Smooth muscle cell (in vitro differentiated cells): Measurements from ENCODE around the gene TSHZ2. TPM values are rescaled to one million over a fixed set of nuclear protein-coding genes. Genes with fewer than 3 reads are reported as not detected.

Source experiments
- DNase-seq: peaks from one replicate; lab custom pipeline; 2025; ENCODE audit not compliant: unreplicated experiment; lab: John Stamatoyannopoulos, UW
- H2AFZ ChIP-seq: fragments of 200-600 bp; sonication (generic); 2 replicates; pipeline ENCODE4 v1.6.0; 2016; ENCODE audit warnings: antibody characterized with exemption, low read depth, mild to moderate bottlenecking
- H3F3A ChIP-seq: fragments of 200-600 bp; sonication (generic); 2 replicates; pipeline ENCODE4 v1.6.0; 2017; ENCODE audit warnings: antibody characterized with exemption, low read depth
- H3K27ac ChIP-seq: fragments of 200-600 bp; sonication (generic); 2 replicates; pipeline ENCODE4 v1.5.1; 2016; ENCODE audit warnings: low read depth, mild to moderate bottlenecking
- H3K27me3 ChIP-seq: fragments of 200-600 bp; sonication (generic); 2 replicates; pipeline ENCODE4 v1.6.1; 2016; ENCODE audit warnings: low read depth, mild to moderate bottlenecking
- H3K36me3 ChIP-seq: fragments of 200-600 bp; sonication (generic); 2 replicates; pipeline ENCODE4 v1.5.1; 2016; ENCODE audit warnings: low read depth
- H3K4me1 ChIP-seq: fragments of 200-600 bp; sonication (generic); 2 replicates; pipeline ENCODE4 v1.5.1; 2016; ENCODE audit warnings: low read depth
- H3K4me2 ChIP-seq: fragments of 200-600 bp; sonication (generic); 2 replicates; pipeline ENCODE4 v1.6.0; 2016; ENCODE audit warnings: mild to moderate bottlenecking
- H3K4me3 ChIP-seq: fragments of 200-600 bp; sonication (generic); 2 replicates; pipeline ENCODE4 v1.5.1; 2016; ENCODE audit warnings: mild to moderate bottlenecking
- H3K79me2 ChIP-seq: fragments of 200-600 bp; sonication (generic); 2 replicates; pipeline ENCODE4 v1.6.0; 2016; ENCODE audit warnings: low read depth, mild to moderate bottlenecking
- H3K9ac ChIP-seq: fragments of 200-600 bp; sonication (generic); 2 replicates; pipeline ENCODE4 v1.6.0; 2016; ENCODE audit warnings: low read depth
- H3K9me3 ChIP-seq: fragments of 200-600 bp; sonication (generic); replicated peaks from 2 replicates; pipeline ENCODE4 v1.5.1; 2016; ENCODE audit warnings: low read depth
- H4K20me1 ChIP-seq: fragments of 200-600 bp; sonication (generic); 2 replicates; pipeline ENCODE4 v1.6.0; 2016; ENCODE audit warnings: low read depth
- CTCF ChIP-seq: fragments of 200-600 bp; sonication (generic); IDR thresholded peaks from 2 replicates; pipeline ENCODE4 v1.5.1; 2017; ENCODE audit warnings: borderline replicate concordance, mild to moderate bottlenecking, antibody characterized with exemption; ENCODE audit not compliant: insufficient read depth, poor library complexity, severe bottlenecking
- WGBS: methylation state at CpG from one replicate; pipeline ENCODE4 v1.1.7; 2016; ENCODE audit warnings: low lambda C conversion rate; 5-methylcytosine and 5-hydroxymethylcytosine counted together
- polyA plus RNA-seq: library from polyadenylated mRNA; unstranded; fragments of >200 nt; fragmentation: Nextera tagmentation; extraction: Ambion mirVana; gene quantifications from 2 replicates; pipeline ENCODE4 v1.2.1, GENCODE V29; 2016
- total RNA-seq: library from RNA; depleted of rRNA; stranded (reverse); fragments of >200 nt; gene quantifications from 2 replicates; pipeline ENCODE4 v1.2.3, GENCODE V29; 2014

Gene TSHZ2
- total and polyA plus RNA-seq, 2 experiments from 2014 or later = 4.8 to 6.6 TPM

GRCh38 chr20:53013847-53014246 is 41.7 kb downstream of the TSHZ2 start:
- no peaks in the 10 kb centered on the region for H4K20me1 ChIP-seq
- H3K27ac ChIP-seq = no peak overlapping the region
- H2AFZ ChIP-seq = no peak overlapping the region
- whole genome bisulfite sequencing = 84% methylated on average over 4 of the region's 4 CpGs
- no peak for TF ChIP-seq CTCF
- H3K4me3 ChIP-seq = no peak overlapping the region
- H3K79me2 ChIP-seq = no peaks in the 10 kb centered on the region
- DNase-seq = no peak
- H3K36me3 ChIP-seq = no peaks in the 10 kb centered on the region
- H3K27me3 ChIP-seq = no peaks in the 10 kb centered on the region
- no peaks in the 10 kb centered on the region for H3F3A ChIP-seq
- no peak overlapping the region for H3K4me2 ChIP-seq
- H3K9me3 ChIP-seq = no peaks in the 10 kb centered on the region
- H3K9ac ChIP-seq = no peak overlapping the region
- no peaks in the 10 kb centered on the region for H3K4me1 ChIP-seq

GRCh38 chr20:53016071-53016470 is 43.9 kb downstream of the TSHZ2 start:
- no peak overlapping the region for H3K9ac ChIP-seq
- no peak overlapping the region for H3K27ac ChIP-seq
- H3K27me3 ChIP-seq = no peaks in the 10 kb centered on the region
- H2AFZ ChIP-seq = no peak overlapping the region
- H3K36me3 ChIP-seq = no peaks in the 10 kb centered on the region
- H3K4me2 ChIP-seq = no peak overlapping the region
- no peaks in the 10 kb centered on the region for H3K79me2 ChIP-seq
- no peak overlapping the region for H3K4me3 ChIP-seq
- H4K20me1 ChIP-seq = no peaks in the 10 kb centered on the region
- no peak for TF ChIP-seq CTCF
- 91% methylated on average over 2 of the region's 2 CpGs for WGBS
- no peak for DNase-seq
- H3F3A ChIP-seq = no peaks in the 10 kb centered on the region
- H3K4me1 ChIP-seq = no peaks in the 10 kb centered on the region
- no peaks in the 10 kb centered on the region for H3K9me3 ChIP-seq

GRCh38 chr20:53016534-53017042 is 44.4 kb downstream of the TSHZ2 start:
- Histone ChIP-seq H3K27ac (no peak overlapping the region), H3K4me2 (no peak overlapping the region), H3K27me3 (no peaks in the 10 kb centered on the region), H3K4me1 (no peaks in the 10 kb centered on the region), H2AFZ (no peak overlapping the region), H3K4me3 (no peak overlapping the region), H3K9ac (no peak overlapping the region), H3F3A (no peaks in the 10 kb centered on the region), H3K9me3 (no peaks in the 10 kb centered on the region), H4K20me1 (no peaks in the 10 kb centered on the region), H3K79me2 (no peaks in the 10 kb centered on the region), H3K36me3 (no peaks in the 10 kb centered on the region)
- no peak for DNase-seq
- 93% methylated on average over 5 of the region's 5 CpGs for WGBS
- TF ChIP-seq CTCF = no peak

GRCh38 chr20:53017206-53017605 is 45.0 kb downstream of the TSHZ2 start:
- H3K4me2 ChIP-seq = no peak overlapping the region
- no peaks in the 10 kb centered on the region for H3K9me3 ChIP-seq
- no peak overlapping the region for H3K27ac ChIP-seq
- no peaks in the 10 kb centered on the region for H3K79me2 ChIP-seq
- no peak overlapping the region for H3K4me3 ChIP-seq
- TF ChIP-seq CTCF = no peak
- no peak overlapping the region for H2AFZ ChIP-seq
- WGBS = 83% methylated on average over 4 of the region's 4 CpGs
- no peaks in the 10 kb centered on the region for H3K27me3 ChIP-seq
- H3F3A ChIP-seq = no peaks in the 10 kb centered on the region
- H3K36me3 ChIP-seq = no peaks in the 10 kb centered on the region
- no peaks in the 10 kb centered on the region for H4K20me1 ChIP-seq
- no peaks in the 10 kb centered on the region for H3K4me1 ChIP-seq
- no peak overlapping the region for H3K9ac ChIP-seq
- no peak for DNase-seq
